Endothelial cell of umbilical vein (primary cell): ENCODE data around the gene MTERF4. TPM values are rescaled to one million over a fixed set of nuclear protein-coding genes. Genes with fewer than 3 reads are reported as not detected.

Experiments
- BruUV-seq: library from RNA; stranded (reverse); fragments of 400-500 nt; replicated peaks from 2 replicates; lab custom pipeline; 2021; lab: Mats Ljungman, UMichigan
- CTCF ChIA-PET: fragments of 300-600, 350-600 bp; sonication (Branson Sonifier 250); formaldehyde crosslinking; loops from one replicate; lab custom pipeline; 2021; ENCODE audit warnings: antibody characterized with exemption, inconsistent platforms; lab: Charles Lee
- POLR2A ChIA-PET: fragments of 300-600, 350-600 bp; sonication (Branson Sonifier 250); formaldehyde crosslinking; loops from one replicate; lab custom pipeline; 2021; ENCODE audit warnings: antibody characterized with exemption, inconsistent platforms; lab: Charles Lee
- DNase-seq: peaks from one replicate; pipeline ENCODE4 v3.0.0-alpha.2; 2011; ENCODE audit warnings: low read depth, low spot score
- FAIRE-seq: peaks from 2 replicates; lab custom pipeline; 2011; peaks lifted over from hg19 to GRCh38; lab: Jason Lieb, UNC
- H2AFZ ChIP-seq: 2 replicates; pipeline ENCODE4 v1.6.0; 2012; ENCODE audit warnings: low read depth, low read length, control low read depth, inconsistent platforms
- H3K27ac ChIP-seq: 2 replicates; pipeline ENCODE4 v1.5.1; 2011; ENCODE audit warnings: low read depth, mild to moderate bottlenecking, control low read depth, low read length, moderate library complexity; ENCODE audit not compliant: insufficient read depth
- H3K27me3 ChIP-seq, 2 experiments: 2 replicates each; pipeline versions ENCODE4 v1.6.0 to v1.6.1; 2011; ENCODE audit warnings: low read length in 2 of 2, mixed read lengths in 1 of 2; ENCODE audit not compliant: control insufficient read depth in 2 of 2, insufficient read depth in 2 of 2
- H3K36me3 ChIP-seq, 2 experiments: 2 replicates in 1 of 2; 3 replicates in 1 of 2; pipeline ENCODE4 v1.5.1; 2011; ENCODE audit warnings: low read length in 2 of 2, mild to moderate bottlenecking in 1 of 2, moderate library complexity in 1 of 2; ENCODE audit not compliant: control insufficient read depth in 2 of 2, insufficient read depth in 2 of 2; ENCODE audit errors: extremely low read depth in 1 of 2
- H3K4me1 ChIP-seq: 3 replicates; pipeline ENCODE4 v1.5.1; 2011; ENCODE audit warnings: mild to moderate bottlenecking, low read length; ENCODE audit not compliant: control insufficient read depth, insufficient read depth; ENCODE audit errors: extremely low read depth
- H3K4me2 ChIP-seq: 2 replicates; pipeline ENCODE4 v1.6.1; 2011; ENCODE audit warnings: low read length, control low read depth, mixed read lengths; ENCODE audit not compliant: insufficient read depth
- H3K4me3 ChIP-seq, 3 experiments: fragments of 200-600 bp in 1 of 3; sonication (generic), shearing (Covaris generic) in 1 of 3; replicated peaks in 1 of 3; 2 replicates each; pipeline ENCODE4 v1.5.1; 2011 to 2016; ENCODE audit warnings: control low read depth in 3 of 3, low read length in 3 of 3, mild to moderate bottlenecking in 2 of 3, inconsistent platforms in 1 of 3, low read depth in 1 of 3, moderate library complexity in 1 of 3; ENCODE audit not compliant: insufficient read depth in 1 of 3
- H3K79me2 ChIP-seq: 2 replicates; pipeline ENCODE4 v1.6.0; 2012; ENCODE audit warnings: low read length, inconsistent platforms; ENCODE audit not compliant: control insufficient read depth, insufficient read depth
- H3K9ac ChIP-seq: replicated peaks from 2 replicates; pipeline ENCODE3; 2011; ENCODE audit warnings: low read length, control low read depth; ENCODE audit not compliant: insufficient read depth; ENCODE audit errors: extremely low read depth
- H3K9me1 ChIP-seq: replicated peaks from 3 replicates; pipeline ENCODE4 v1.6.0; 2011; ENCODE audit warnings: mild to moderate bottlenecking, low read length; ENCODE audit not compliant: control insufficient read depth, insufficient read depth; ENCODE audit errors: extremely low read depth
- H3K9me3 ChIP-seq: replicated peaks from 2 replicates; pipeline ENCODE4 v1.5.1; 2012; ENCODE audit warnings: low read length, inconsistent platforms; ENCODE audit not compliant: control insufficient read depth, insufficient read depth
- H4K20me1 ChIP-seq: replicated peaks from 2 replicates; pipeline ENCODE3; 2011; ENCODE audit warnings: mild to moderate bottlenecking, low read length; ENCODE audit not compliant: control insufficient read depth, insufficient read depth; ENCODE audit errors: extremely low read depth
- CTCF ChIP-seq, 2 donors: IDR thresholded peaks; 1 replicate in 1 of 2; 2 replicates in 1 of 2; pipeline ENCODE4 v1.5.1; 2011; ENCODE audit warnings: low read length in 2 of 2, mild to moderate bottlenecking in 2 of 2, moderate library complexity in 2 of 2, control low read depth in 1 of 2, inconsistent platforms in 1 of 2, low read depth in 1 of 2; ENCODE audit not compliant: insufficient read depth in 1 of 2; ENCODE audit errors: extremely low read depth in 1 of 2
- EZH2 ChIP-seq: IDR thresholded peaks from 2 replicates; pipeline ENCODE4 v1.6.1; 2012; ENCODE audit warnings: borderline replicate concordance, low read depth, mild to moderate bottlenecking, moderate library complexity, low read length, inconsistent platforms; ENCODE audit not compliant: severe bottlenecking
- FOS ChIP-seq: IDR thresholded peaks from 2 replicates; pipeline ENCODE4 v1.6.1; 2011; ENCODE audit warnings: mild to moderate bottlenecking, low read length, moderate library complexity, borderline replicate concordance; ENCODE audit not compliant: insufficient read depth
- GATA2 ChIP-seq: IDR thresholded peaks from 2 replicates; pipeline ENCODE4 v1.7.0; 2011; ENCODE audit warnings: low read depth, mild to moderate bottlenecking, moderate library complexity, mixed read lengths, low read length; ENCODE audit not compliant: insufficient read length, insufficient read depth
- JUN ChIP-seq: IDR thresholded peaks from 2 replicates; pipeline ENCODE4 v1.6.1; 2011; ENCODE audit warnings: borderline replicate concordance, low read depth; ENCODE audit not compliant: insufficient read length, insufficient read depth
- MAX ChIP-seq: IDR thresholded peaks from 2 replicates; pipeline ENCODE4 v1.6.1; 2011; ENCODE audit not compliant: insufficient read depth, insufficient read length
- MYC ChIP-seq: IDR thresholded peaks from one replicate; pipeline ENCODE4 v1.6.1; 2011; ENCODE audit warnings: mild to moderate bottlenecking, low read depth, low read length
- POLR2A ChIP-seq: IDR thresholded peaks from 2 replicates; pipeline ENCODE4 v1.6.1; 2012; ENCODE audit warnings: low read depth, mild to moderate bottlenecking, control low read depth, low read length
- POLR2AphosphoS5 ChIP-seq: IDR thresholded peaks from 2 replicates; pipeline ENCODE4 v1.6.1; 2012; ENCODE audit warnings: low read depth, mild to moderate bottlenecking, control low read depth, low read length, moderate library complexity; ENCODE audit not compliant: insufficient read depth
- dilution Hi-C: fragments of 300-500 bp; cut with MboI; formaldehyde crosslinking; loops from one replicate; pipeline ENCODE4 v1.15.0; 2019; ENCODE audit warnings: low sequenced_read_pairs; ENCODE audit not compliant: extremely low pct_ligation_motif_present
- intact Hi-C: fragments of 100-400 bp; cut with micrococcal nuclease; formaldehyde crosslinking; loops from one replicate; pipeline ENCODE4 v1.10.0; 2022
- polyA plus RNA-seq, 4 experiments: library from polyadenylated mRNA; depleted of rRNA in 3 of 4; stranded (reverse) in 3 of 4; unstranded in 1 of 4; fragments of >200 nt; gene quantifications; 2 replicates each; pipeline versions ENCODE4 v1.2.1 to v1.2.3, GENCODE V29; 2011 to 2012; ENCODE audit warnings: missing spikeins in 1 of 4
- total RNA-seq: library from RNA; stranded (reverse); gene quantifications from 2 replicates; pipeline ENCODE4 v1.2.3, GENCODE V29; 2021

MTERF4 gene
- total and polyA plus RNA-seq, 2 donors (not counting 3 experiments of a cell fraction or from before 2014, with no cell fraction given) = 14.7 to 27.3 TPM

GRCh38 chr2:241081643-241082340 is 20.3 kb downstream of the MTERF4 start:
- Histone ChIP-seq H3K27ac (no peak overlapping the region), H3K79me2 (no peaks in the 10 kb centered on the region), H3K4me1 (no peaks in the 10 kb centered on the region), H3K9me1 (no peaks in the 10 kb centered on the region), H3K27me3 (no peaks in the 10 kb centered on the region), H3K4me2 (no peak overlapping the region), H4K20me1 (no peaks in the 10 kb centered on the region), H3K9me3 (no peaks in the 10 kb centered on the region), H3K9ac (no peak overlapping the region), H2AFZ (no peak overlapping the region), H3K4me3 (no peak overlapping the region), H3K36me3 (peaks cover 0 to 4% of the 10 kb centered on the region in 2 experiments)
- ChIA-PET POLR2A (no interaction called here), CTCF (no interaction called here)
- DNase-seq (no peak), FAIRE-seq (no peak)
- intact Hi-C loops (no loop called here), dilution Hi-C loops (no loop called here)
- no peak for TF ChIP-seq MAX
- no peak for TF ChIP-seq GATA2
- TF ChIP-seq FOS = no peak
- TF ChIP-seq MYC = no peak
- TF ChIP-seq EZH2 = no peak
- no peak for TF ChIP-seq POLR2A
- TF ChIP-seq POLR2AphosphoS5 = no peak
- no peak for TF ChIP-seq JUN
- TF ChIP-seq CTCF (IDR thresholded peaks at IDR 0.05; ENCODE audit: extremely low read depth in 1 of 2, insufficient read depth in 1 of 2, low read depth in 1 of 2, low read length in 2 of 2) = no peak
- no TSS peak for BruUV-seq
